HG03457 (cell line): Measurements from ENCODE around the gene STAT5B.
"Not testable (repeated sequence)": the region's sequence is repeated elsewhere in the genome, so short reads cannot be mapped to it uniquely, and the experiment has no call there.

ENCODE experiments used
- ATAC-seq: cut with Tn5 transposase; IDR thresholded peaks from one replicate; pipeline ENCODE4 v1.9.1; 2021; ENCODE audit warnings: moderate number of reproducible peaks; ENCODE audit not compliant: unreplicated experiment

The STAT5B gene

GRCh38 chr17:42270170-42270535, 6.0 kb downstream of the STAT5B start:
- no peak for ATAC-seq

- no peak for ATAC-seq
Measured at GRCh38 chr17:42268236-42268635, 8.0 kb downstream of the STAT5B start.

GRCh38 chr17:42266918-42267766, 9.0 kb downstream of the STAT5B start:
- ATAC-seq = no peak

DNA sequence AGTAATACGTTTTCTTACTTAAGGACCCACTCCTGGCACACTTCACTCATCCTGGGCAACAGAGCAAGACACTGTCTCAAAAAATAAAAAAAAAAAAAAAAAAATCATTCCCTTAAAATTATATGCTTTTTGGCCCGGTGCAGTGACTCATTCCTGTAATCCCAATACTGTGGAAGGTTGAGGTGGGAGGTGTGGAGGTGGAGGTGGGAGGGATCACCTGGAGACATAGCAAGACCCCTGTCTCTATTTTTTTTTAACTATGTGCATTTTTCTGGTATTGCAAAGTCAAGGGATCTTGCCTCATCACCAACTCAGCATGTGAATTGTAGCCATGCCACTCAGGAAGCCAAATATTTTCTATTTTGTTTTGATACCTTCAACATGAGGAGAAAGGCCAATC, 9.7 kb downstream of the STAT5B start:
- ATAC-seq = no peak

DNA sequence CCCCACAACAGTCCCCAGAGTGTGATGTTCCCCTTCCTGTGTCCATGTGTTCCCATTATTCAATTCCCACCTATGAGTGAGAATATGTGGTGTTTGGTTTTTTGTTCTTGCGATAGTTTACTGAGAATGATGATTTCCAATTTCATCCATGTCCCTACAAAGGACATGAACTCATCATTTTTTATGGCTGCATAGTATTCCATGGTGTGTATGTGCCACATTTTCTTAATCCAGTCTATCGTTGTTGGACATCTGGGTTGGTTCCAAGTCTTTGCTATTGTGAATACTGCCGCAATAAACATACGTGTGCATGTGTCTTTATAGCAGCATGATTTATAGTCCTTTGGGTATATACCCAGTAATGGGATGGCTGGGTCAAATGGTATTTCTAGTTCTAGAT, 11.8 kb downstream of the STAT5B start:
- ATAC-seq = not testable (repeated sequence)

- ATAC-seq = no peak
Measured at GRCh38 chr17:42260318-42260717, 15.9 kb downstream of the STAT5B start.

- ATAC-seq = no peak
Measured at GRCh38 chr17:42255445-42255844, 20.7 kb downstream of the STAT5B start.

DNA sequence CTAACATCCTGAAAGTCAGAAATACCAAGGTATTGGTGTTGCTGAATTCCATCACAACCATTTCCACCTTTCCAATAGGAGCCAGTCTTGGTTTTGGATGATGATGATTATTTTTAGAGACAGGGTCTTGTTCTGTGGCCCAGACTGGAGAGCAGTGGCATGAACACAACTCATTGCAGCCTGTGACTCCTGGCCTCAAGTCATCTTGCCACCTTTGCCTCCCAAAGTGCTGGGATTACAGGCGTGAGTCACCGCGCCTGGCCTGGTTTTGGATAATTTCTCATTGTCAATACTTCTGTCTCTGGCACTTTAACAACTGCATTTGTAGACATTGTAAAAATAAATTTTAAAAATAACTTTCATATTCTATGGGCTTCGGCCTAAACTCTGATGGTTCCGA, 22.6 kb downstream of the STAT5B start:
- ATAC-seq = no peak

GRCh38 chr17:42252597-42253550, 23.3 kb downstream of the STAT5B start:
- no peak for ATAC-seq

DNA sequence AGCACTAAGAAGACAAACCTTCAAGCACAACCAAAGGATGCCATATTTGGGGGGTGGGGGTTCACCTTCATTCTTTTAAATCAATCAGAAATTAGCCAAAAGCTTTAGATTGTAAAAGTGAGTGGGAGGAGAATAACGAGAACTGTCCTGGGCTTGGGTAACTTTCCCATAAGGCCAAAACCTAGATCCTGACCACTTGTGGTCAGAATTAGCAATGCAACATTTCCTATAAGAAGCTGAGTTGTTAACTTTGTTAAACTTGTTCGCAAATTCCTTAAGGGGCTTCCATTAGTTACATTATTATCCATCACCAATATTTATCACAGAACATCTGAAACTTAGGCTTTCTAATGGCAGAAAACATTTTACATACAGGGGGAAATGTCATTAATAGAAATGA, 25.1 kb downstream of the STAT5B start:
- no peak for ATAC-seq

DNA sequence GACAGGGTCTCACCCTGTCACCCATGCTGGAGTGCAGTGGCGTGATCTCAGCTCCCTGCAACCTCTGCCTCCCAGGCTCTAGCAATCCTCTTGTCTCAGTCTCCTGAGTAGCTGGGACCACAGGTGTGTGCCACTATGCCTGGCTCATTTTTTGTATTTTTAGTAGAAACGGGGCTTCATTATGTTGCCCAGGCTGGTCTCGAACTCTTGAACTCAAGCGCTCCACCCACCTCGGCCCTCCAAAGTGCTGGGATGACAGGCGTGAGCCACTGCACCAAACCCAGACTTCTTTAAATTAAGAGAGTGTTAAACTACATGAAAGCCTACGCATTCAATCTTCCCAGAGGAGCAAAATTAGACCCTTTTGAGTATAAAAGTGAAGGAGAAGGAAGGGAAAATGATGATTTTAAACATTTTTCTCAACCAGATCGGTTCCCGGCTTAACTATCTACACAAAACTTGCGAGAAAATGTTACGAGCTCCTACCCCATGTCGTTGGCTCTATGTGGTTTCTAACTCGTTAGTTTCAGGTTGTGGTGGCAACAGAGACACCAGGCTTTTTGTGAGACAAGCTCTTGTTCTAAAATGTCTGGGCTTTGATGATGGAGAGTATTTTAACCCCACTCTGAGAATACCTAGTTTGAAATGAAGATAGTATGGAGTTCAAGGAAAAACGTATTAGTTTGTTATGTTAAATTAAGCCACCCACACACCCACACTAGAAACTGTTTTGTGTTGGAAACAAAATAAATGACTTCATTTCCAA, 26.3 kb downstream of the STAT5B start:
- ATAC-seq = no peak

- peak; percentile 63 for ATAC-seq
Measured at GRCh38 chr17:42248351-42249179, 27.6 kb downstream of the STAT5B start.

- no peak for ATAC-seq
Measured at GRCh38 chr17:42247734-42248133, 28.5 kb downstream of the STAT5B start.

- no peak for ATAC-seq
Measured at GRCh38 chr17:42246515-42246914, 29.7 kb downstream of the STAT5B start.

GRCh38 chr17:42245183-42245582, 31.0 kb downstream of the STAT5B start:
- ATAC-seq = not testable (repeated sequence)

DNA sequence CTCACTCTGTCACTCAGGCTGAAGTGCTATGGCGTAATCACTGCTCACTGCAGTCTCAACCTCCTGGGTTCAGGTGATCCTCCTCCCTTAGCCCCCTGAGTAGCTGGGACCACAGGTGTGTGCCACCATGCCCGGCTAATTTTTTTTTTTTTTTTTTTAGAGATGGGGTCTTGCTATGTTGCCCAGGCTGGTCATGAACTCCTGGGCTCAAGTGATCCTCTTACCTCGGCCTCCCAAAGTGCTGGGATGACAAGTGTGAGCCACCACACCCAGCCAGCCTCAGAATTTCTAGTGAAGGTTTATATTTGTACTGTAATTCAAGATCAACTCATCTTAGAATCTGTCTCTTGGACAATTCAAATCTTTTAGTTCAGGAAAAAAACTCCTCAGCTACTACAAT, 32.1 kb downstream of the STAT5B start:
- ATAC-seq = not testable (repeated sequence)

- ATAC-seq = no peak
Measured at GRCh38 chr17:42243493-42243982, 32.7 kb downstream of the STAT5B start.

GRCh38 chr17:42241871-42242270, 34.3 kb downstream of the STAT5B start:
- ATAC-seq = no peak

GRCh38 chr17:42240863-42241262, 35.3 kb downstream of the STAT5B start:
- not testable (repeated sequence) for ATAC-seq

- no peak for ATAC-seq
Measured at GRCh38 chr17:42240201-42240600, 36.0 kb downstream of the STAT5B start.
